Embryonic facial prominence (tissue), 1 donor: ENCODE measurements around the gene ESCO1.
"Not testable (repeated sequence)": the region's sequence is repeated elsewhere in the genome, so short reads cannot be mapped to it uniquely, and the experiment has no call there.

Experiments
- DNase-seq: peaks from one replicate; pipeline ENCODE4 v3.0.0-alpha.2; 2016; ENCODE audit errors: extremely low spot score

Gene ESCO1

GRCh38 chr18:21593540-21594257 lies 6.8 kb downstream of the ESCO1 start:
- DNase-seq = no peak

- not testable (repeated sequence) for DNase-seq
These were observed 8.1 kb downstream of the ESCO1 start for GRCh38 chr18:21592361-21592760.

- DNase-seq = no peak
These were observed 16.1 kb downstream of the ESCO1 start for GRCh38 chr18:21584391-21584790.

- no peak for DNase-seq
These were observed 24.8 kb downstream of the ESCO1 start for GRCh38 chr18:21575656-21576055.

GRCh38 chr18:21571772-21572171 lies 28.7 kb downstream of the ESCO1 start:
- no peak for DNase-seq

- DNase-seq = no peak
These were observed 41.3 kb downstream of the ESCO1 start for GRCh38 chr18:21559195-21559594.

GRCh38 chr18:21557607-21558253 lies 42.8 kb downstream of the ESCO1 start:
- no peak for DNase-seq

- DNase-seq = no peak
These were observed 50.0 kb downstream of the ESCO1 start for GRCh38 chr18:21550510-21550970.

- DNase-seq = no peak
These were observed 51.9 kb downstream of the ESCO1 start for GRCh38 chr18:21548647-21549046.

GRCh38 chr18:21546423-21546822 lies 54.1 kb downstream of the ESCO1 start:
- DNase-seq = no peak

- DNase-seq = no peak
These were observed 62.3 kb downstream of the ESCO1 start for GRCh38 chr18:21538230-21538629.

- no peak for DNase-seq
These were observed 66.2 kb downstream of the ESCO1 start for GRCh38 chr18:21534327-21534726.

- DNase-seq = no peak
These were observed 74.0 kb downstream of the ESCO1 start for GRCh38 chr18:21526463-21526862.

- DNase-seq = no peak
These were observed 74.6 kb downstream of the ESCO1 start for GRCh38 chr18:21525916-21526315.

- DNase-seq = no peak
These were observed 78.0 kb downstream of the ESCO1 start for GRCh38 chr18:21522530-21522929.

GRCh38 chr18:21513741-21514140 lies 86.8 kb downstream of the ESCO1 start:
- DNase-seq = no peak

GRCh38 chr18:21513292-21513691 lies 87.2 kb downstream of the ESCO1 start:
- DNase-seq = no peak

GRCh38 chr18:21509062-21509461 lies 91.4 kb downstream of the ESCO1 start:
- no peak for DNase-seq

GRCh38 chr18:21507913-21508701 lies 92.4 kb downstream of the ESCO1 start:
- no peak for DNase-seq

GRCh38 chr18:21502661-21503060 lies 97.8 kb downstream of the ESCO1 start:
- DNase-seq = no peak

- no peak for DNase-seq
These were observed 100.5 kb downstream of the ESCO1 start for GRCh38 chr18:21499997-21500396.

- no peak for DNase-seq
These were observed 104.1 kb downstream of the ESCO1 start for GRCh38 chr18:21496277-21496835.
